WTC11 (cell line): ENCODE measurements around the gene MACROD2. TPM values are rescaled to one million over a fixed set of nuclear protein-coding genes. Genes with fewer than 3 reads are reported as not detected.

Experiments used
- ATAC-seq: fragments of 200-7000 bp; cut with Tn5 transposase; 2 replicates; pipeline ENCODE4 v1.10.0; 2021; ENCODE audit warnings: mild to moderate bottlenecking, moderate library complexity
- CTCF ChIA-PET: fragments of 300-600 bp; sonication (Branson Sonifier 250); formaldehyde crosslinking; loops from one replicate; lab custom pipeline; 2021; ENCODE audit warnings: antibody characterized with exemption; lab: Charles Lee
- POLR2A ChIA-PET: fragments of 350-600 bp; sonication (Branson Sonifier 250); formaldehyde crosslinking; loops from one replicate; lab custom pipeline; 2021; ENCODE audit warnings: antibody characterized with exemption; lab: Charles Lee
- DNase-seq: peaks from one replicate; pipeline ENCODE4 v3.0.0; 2021; ENCODE audit warnings: low spot score
- H3K27ac Mint-ChIP-seq: 2 replicates; pipeline ENCODE4 v1.8.0; 2021; ENCODE audit warnings: mixed read lengths
- H3K27me3 Mint-ChIP-seq: 2 replicates; pipeline ENCODE4 v1.8.0; 2021; ENCODE audit warnings: low read depth, mild to moderate bottlenecking, moderate library complexity, mixed read lengths
- H3K36me3 Mint-ChIP-seq: 2 replicates; pipeline ENCODE4 v1.8.0; 2021; ENCODE audit warnings: mixed read lengths
- H3K4me1 Mint-ChIP-seq: 2 replicates; pipeline ENCODE4 v1.8.0; 2022; ENCODE audit warnings: mixed read lengths
- H3K4me3 Mint-ChIP-seq: 2 replicates; pipeline ENCODE4 v1.8.0; 2021; ENCODE audit warnings: mild to moderate bottlenecking, moderate library complexity, mixed read lengths
- H3K9me3 Mint-ChIP-seq: 2 replicates; pipeline ENCODE4 v1.8.0; 2021; ENCODE audit warnings: mixed read lengths
- ELF4 ChIP-seq: sonication (generic); formaldehyde crosslinking; IDR thresholded peaks from 2 replicates; pipeline ENCODE4 v1.8.1; 2022; ENCODE audit warnings: low read depth, mild to moderate bottlenecking, moderate library complexity, missing genetic modification reagents
- ESRRA ChIP-seq: sonication (generic); formaldehyde crosslinking; IDR thresholded peaks from 2 replicates; pipeline ENCODE4 v1.8.1; 2022; ENCODE audit warnings: mild to moderate bottlenecking, missing genetic modification reagents, borderline replicate concordance
- FOXK1 ChIP-seq: sonication (generic); formaldehyde crosslinking; IDR thresholded peaks from 2 replicates; pipeline ENCODE4 v1.8.0; 2022; ENCODE audit warnings: mild to moderate bottlenecking, moderate library complexity, missing genetic modification reagents
- IRF2 ChIP-seq: sonication (generic); formaldehyde crosslinking; IDR thresholded peaks from 2 replicates; pipeline ENCODE4 v1.8.0; 2022; ENCODE audit warnings: low read depth, missing genetic modification reagents, borderline replicate concordance
- KAT7 ChIP-seq: sonication (generic); formaldehyde crosslinking; IDR thresholded peaks from 2 replicates; pipeline ENCODE4 v1.8.1; 2023; ENCODE audit warnings: missing genetic modification reagents, mild to moderate bottlenecking, borderline replicate concordance
- MXD4 ChIP-seq: fragments of 250-450 bp; sonication (Bioruptor Pico); IDR thresholded peaks from 2 replicates; pipeline ENCODE4 v1.8.0; 2021; ENCODE audit warnings: mild to moderate bottlenecking, moderate library complexity, borderline replicate concordance
- MYBL2 ChIP-seq: sonication (generic); formaldehyde crosslinking; IDR thresholded peaks from 2 replicates; pipeline ENCODE4 v1.8.1; 2023; ENCODE audit warnings: mild to moderate bottlenecking, moderate library complexity, missing genetic modification reagents
- NR1H2 ChIP-seq: sonication (generic); formaldehyde crosslinking; IDR thresholded peaks from 2 replicates; pipeline ENCODE4 v1.9.0; 2021; ENCODE audit warnings: mild to moderate bottlenecking, moderate library complexity, missing genetic modification reagents
- OVOL2 ChIP-seq: fragments of 250-450 bp; sonication (Bioruptor Pico); IDR thresholded peaks from 2 replicates; pipeline ENCODE4 v1.9.0; 2021; ENCODE audit warnings: mild to moderate bottlenecking, borderline replicate concordance
- TCF7 ChIP-seq: sonication (generic); formaldehyde crosslinking; IDR thresholded peaks from 2 replicates; pipeline ENCODE4 v1.8.0; 2022; ENCODE audit warnings: mild to moderate bottlenecking, low read depth, missing genetic modification reagents, moderate library complexity
- USF1 ChIP-seq: sonication (generic); formaldehyde crosslinking; IDR thresholded peaks from 2 replicates; pipeline ENCODE4 v1.8.0; 2022; ENCODE audit warnings: mild to moderate bottlenecking, missing genetic modification reagents
- ZBTB21 ChIP-seq: sonication (generic); formaldehyde crosslinking; IDR thresholded peaks from 2 replicates; pipeline ENCODE4 v1.8.1; 2023; ENCODE audit warnings: mild to moderate bottlenecking, missing genetic modification reagents, borderline replicate concordance
- ZNF138 ChIP-seq: sonication (generic); formaldehyde crosslinking; conservative IDR thresholded peaks from 2 replicates; pipeline ENCODE4 v1.8.1; 2022; ENCODE audit warnings: mild to moderate bottlenecking, moderate library complexity, missing genetic modification reagents
- ZNF219 ChIP-seq: sonication (generic); formaldehyde crosslinking; IDR thresholded peaks from 2 replicates; pipeline ENCODE4 v1.8.0; 2023; ENCODE audit warnings: missing genetic modification reagents, mild to moderate bottlenecking, borderline replicate concordance
- ZNF263 ChIP-seq: sonication (generic); formaldehyde crosslinking; IDR thresholded peaks from 2 replicates; pipeline ENCODE4 v1.8.1; 2022; ENCODE audit warnings: low read depth, mild to moderate bottlenecking, moderate library complexity, missing genetic modification reagents
- ZNF317 ChIP-seq: sonication (generic); formaldehyde crosslinking; IDR thresholded peaks from 2 replicates; pipeline ENCODE4 v1.8.1; 2023; ENCODE audit warnings: low read depth, mild to moderate bottlenecking, moderate library complexity, missing genetic modification reagents, borderline replicate concordance
- ZNF532 ChIP-seq: fragments of 250-450 bp; sonication (Bioruptor Pico); IDR thresholded peaks from 2 replicates; pipeline ENCODE4 v1.9.0; 2021; ENCODE audit warnings: mild to moderate bottlenecking, borderline replicate concordance
- total RNA-seq: library from RNA; stranded (reverse); gene quantifications from 3 replicates; pipeline ENCODE4 v1.2.3, GENCODE V29; 2021
- TF ChIP-seq, protein P1 (sequence below): sonication (generic); formaldehyde crosslinking; IDR thresholded peaks from 2 replicates; pipeline ENCODE4 v1.8.0; 2023; ENCODE audit warnings: missing genetic modification reagents
- TF ChIP-seq, protein P2 (sequence below): fragments of 250-450 bp; sonication (Bioruptor Pico); IDR thresholded peaks from 2 replicates; pipeline ENCODE4 v1.9.0; 2021; ENCODE audit warnings: mild to moderate bottlenecking
- TF ChIP-seq, protein P3 (sequence below): sonication (generic); formaldehyde crosslinking; IDR thresholded peaks from 2 replicates; pipeline ENCODE4 v1.8.1; 2023; ENCODE audit warnings: mild to moderate bottlenecking, missing genetic modification reagents, moderate library complexity
- TF ChIP-seq, protein P4 (sequence below): sonication (generic); formaldehyde crosslinking; IDR thresholded peaks from 2 replicates; pipeline ENCODE4 v1.8.0; 2022; ENCODE audit warnings: mild to moderate bottlenecking, missing genetic modification reagents

MACROD2 gene
- total RNA-seq, 1 experiment from 2014 or later: 4.1 TPM

DNA sequence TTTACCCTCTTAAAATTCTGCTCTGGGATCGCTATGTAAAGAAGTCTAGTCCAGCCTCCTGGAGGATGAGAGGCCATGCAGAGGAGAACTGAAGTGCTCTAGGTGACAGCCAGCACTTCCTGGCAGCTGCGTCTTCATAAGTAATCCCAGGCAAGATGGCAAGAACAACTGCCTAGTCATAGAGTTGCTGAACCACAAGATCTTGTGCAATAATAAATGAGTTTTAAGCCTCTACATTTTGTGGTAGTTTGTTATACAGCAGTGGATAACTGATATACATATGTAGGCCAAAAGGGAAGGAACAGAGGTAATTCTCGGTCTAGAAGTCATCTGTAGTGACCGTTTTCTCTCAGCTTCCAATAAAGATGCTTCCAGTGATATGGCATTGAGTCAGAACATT, 445.9 kb downstream of the MACROD2 start (continued):
- TF ChIP-seq NR1H2 (CRISPR knock-in tag) (no peak), USF1 (CRISPR knock-in tag) (no peak), ZNF138 (CRISPR knock-in tag) (no peak), KAT7 (CRISPR knock-in tag) (no peak)
- TF ChIP-seq, protein P1, sequence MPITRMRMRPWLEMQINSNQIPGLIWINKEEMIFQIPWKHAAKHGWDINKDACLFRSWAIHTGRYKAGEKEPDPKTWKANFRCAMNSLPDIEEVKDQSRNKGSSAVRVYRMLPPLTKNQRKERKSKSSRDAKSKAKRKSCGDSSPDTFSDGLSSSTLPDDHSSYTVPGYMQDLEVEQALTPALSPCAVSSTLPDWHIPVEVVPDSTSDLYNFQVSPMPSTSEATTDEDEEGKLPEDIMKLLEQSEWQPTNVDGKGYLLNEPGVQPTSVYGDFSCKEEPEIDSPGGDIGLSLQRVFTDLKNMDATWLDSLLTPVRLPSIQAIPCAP: no peak
- TF ChIP-seq, protein P2, sequence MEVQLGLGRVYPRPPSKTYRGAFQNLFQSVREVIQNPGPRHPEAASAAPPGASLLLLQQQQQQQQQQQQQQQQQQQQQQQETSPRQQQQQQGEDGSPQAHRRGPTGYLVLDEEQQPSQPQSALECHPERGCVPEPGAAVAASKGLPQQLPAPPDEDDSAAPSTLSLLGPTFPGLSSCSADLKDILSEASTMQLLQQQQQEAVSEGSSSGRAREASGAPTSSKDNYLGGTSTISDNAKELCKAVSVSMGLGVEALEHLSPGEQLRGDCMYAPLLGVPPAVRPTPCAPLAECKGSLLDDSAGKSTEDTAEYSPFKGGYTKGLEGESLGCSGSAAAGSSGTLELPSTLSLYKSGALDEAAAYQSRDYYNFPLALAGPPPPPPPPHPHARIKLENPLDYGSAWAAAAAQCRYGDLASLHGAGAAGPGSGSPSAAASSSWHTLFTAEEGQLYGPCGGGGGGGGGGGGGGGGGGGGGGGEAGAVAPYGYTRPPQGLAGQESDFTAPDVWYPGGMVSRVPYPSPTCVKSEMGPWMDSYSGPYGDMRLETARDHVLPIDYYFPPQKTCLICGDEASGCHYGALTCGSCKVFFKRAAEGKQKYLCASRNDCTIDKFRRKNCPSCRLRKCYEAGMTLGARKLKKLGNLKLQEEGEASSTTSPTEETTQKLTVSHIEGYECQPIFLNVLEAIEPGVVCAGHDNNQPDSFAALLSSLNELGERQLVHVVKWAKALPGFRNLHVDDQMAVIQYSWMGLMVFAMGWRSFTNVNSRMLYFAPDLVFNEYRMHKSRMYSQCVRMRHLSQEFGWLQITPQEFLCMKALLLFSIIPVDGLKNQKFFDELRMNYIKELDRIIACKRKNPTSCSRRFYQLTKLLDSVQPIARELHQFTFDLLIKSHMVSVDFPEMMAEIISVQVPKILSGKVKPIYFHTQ (CRISPR knock-in tag): no peak

DNA sequence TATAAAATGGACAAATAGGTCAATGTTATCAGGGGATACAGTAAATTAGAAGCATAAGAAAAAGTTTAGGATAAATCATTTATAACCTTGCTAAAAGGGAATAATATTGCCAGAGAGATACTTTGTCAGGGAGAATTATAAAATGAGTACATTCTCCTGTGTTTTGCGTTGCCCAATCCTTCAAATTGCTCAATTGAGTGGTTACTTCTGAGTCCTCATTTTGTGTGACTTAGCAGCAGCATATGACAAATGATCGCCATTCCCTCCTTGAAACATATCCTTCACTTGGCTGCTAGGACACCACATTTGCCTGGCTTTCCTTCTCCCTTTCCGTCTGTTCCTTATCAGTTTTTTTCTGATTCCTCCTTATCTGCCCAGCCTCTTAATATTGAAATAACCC, 448.8 kb downstream of the MACROD2 start:
- H3K4me3 Mint-ChIP-seq: no peak overlapping the region
- POLR2A ChIA-PET: no interaction called here
- ATAC-seq: no peak
- H3K36me3 Mint-ChIP-seq: peaks cover under 1% of the 10 kb centered on the region; the same call in 1 of the 2 replicates
- TF ChIP-seq MYBL2 (CRISPR knock-in tag) (no peak), NR1H2 (CRISPR knock-in tag) (no peak), ZNF317 (no peak), ESRRA (CRISPR knock-in tag) (no peak), OVOL2 (no peak), ZNF219 (CRISPR knock-in tag) (no peak), TCF7 (CRISPR knock-in tag) (no peak), FOXK1 (CRISPR knock-in tag) (no peak), MXD4 (CRISPR knock-in tag) (no peak)
- TF ChIP-seq, all 79 proteins: peak for 0
- Mint-ChIP-seq H3K27ac (no peak overlapping the region), H3K4me1 (peaks cover 5% of the 10 kb centered on the region), H3K27me3 (no peaks in the 10 kb centered on the region), H3K9me3 (peaks cover 2% of the 10 kb centered on the region)
- CTCF ChIA-PET: interaction anchor here (1.8 kb wide), 1 partner anchor 107 kb away, joined by 4 read pairs; the partner anchor contains the start of gene FLRT3
- DNase-seq: no peak

DNA sequence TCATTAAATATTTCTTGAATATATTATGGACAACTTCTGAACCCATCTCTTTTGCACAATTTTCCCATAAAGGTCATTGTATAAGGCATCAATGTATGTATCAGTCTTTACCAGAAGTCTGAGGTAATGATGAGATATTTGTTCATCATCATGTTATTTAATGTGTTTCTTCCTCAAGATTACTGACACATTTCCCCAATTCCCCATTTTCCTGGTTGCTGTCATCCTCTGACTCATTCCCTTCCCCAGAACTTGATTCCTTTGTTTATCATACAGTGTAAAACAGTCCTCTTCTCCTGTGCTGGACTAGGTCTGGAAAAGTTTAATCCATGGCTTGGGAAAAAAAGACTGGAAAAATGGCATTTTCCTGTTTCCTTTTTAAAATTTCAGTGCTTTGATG, 450.0 kb downstream of the MACROD2 start:
- ATAC-seq (no peak), DNase-seq (no peak)
- Mint-ChIP-seq H3K4me1 (peaks cover 5% of the 10 kb centered on the region), H3K9me3 (no peaks in the 10 kb centered on the region), H3K4me3 (no peak overlapping the region), H3K27ac (no peak overlapping the region), H3K36me3 (no peaks in the 10 kb centered on the region), H3K27me3 (no peaks in the 10 kb centered on the region)
- ChIA-PET POLR2A (no interaction called here), CTCF (interaction anchor here (1.8 kb wide), 1 partner anchor 108 kb away, joined by 4 read pairs; the partner anchor contains the start of gene FLRT3)
- TF ChIP-seq, protein P3, sequence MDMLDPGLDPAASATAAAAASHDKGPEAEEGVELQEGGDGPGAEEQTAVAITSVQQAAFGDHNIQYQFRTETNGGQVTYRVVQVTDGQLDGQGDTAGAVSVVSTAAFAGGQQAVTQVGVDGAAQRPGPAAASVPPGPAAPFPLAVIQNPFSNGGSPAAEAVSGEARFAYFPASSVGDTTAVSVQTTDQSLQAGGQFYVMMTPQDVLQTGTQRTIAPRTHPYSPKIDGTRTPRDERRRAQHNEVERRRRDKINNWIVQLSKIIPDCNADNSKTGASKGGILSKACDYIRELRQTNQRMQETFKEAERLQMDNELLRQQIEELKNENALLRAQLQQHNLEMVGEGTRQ (CRISPR knock-in tag): no peak
- TF ChIP-seq ZNF263 (CRISPR knock-in tag) (no peak), FOXK1 (CRISPR knock-in tag) (no peak), IRF2 (CRISPR knock-in tag) (no peak), USF1 (CRISPR knock-in tag) (no peak), ELF4 (no peak), ZNF532 (CRISPR knock-in tag) (no peak), ZBTB21 (CRISPR knock-in tag) (no peak)
- TF ChIP-seq, protein P4, sequence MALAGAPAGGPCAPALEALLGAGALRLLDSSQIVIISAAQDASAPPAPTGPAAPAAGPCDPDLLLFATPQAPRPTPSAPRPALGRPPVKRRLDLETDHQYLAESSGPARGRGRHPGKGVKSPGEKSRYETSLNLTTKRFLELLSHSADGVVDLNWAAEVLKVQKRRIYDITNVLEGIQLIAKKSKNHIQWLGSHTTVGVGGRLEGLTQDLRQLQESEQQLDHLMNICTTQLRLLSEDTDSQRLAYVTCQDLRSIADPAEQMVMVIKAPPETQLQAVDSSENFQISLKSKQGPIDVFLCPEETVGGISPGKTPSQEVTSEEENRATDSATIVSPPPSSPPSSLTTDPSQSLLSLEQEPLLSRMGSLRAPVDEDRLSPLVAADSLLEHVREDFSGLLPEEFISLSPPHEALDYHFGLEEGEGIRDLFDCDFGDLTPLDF (CRISPR knock-in tag): no peak
